Right lobe of liver (tissue), 6 donors: ENCODE results near the gene SRPRB. TPM values are rescaled to one million over a fixed set of nuclear protein-coding genes. Genes with fewer than 3 reads are reported as not detected.

ENCODE experiments used
- ATAC-seq, 4 donors: fragments of 200-7000 bp; cut with Tn5 transposase; one replicate each; pipeline ENCODE4 v1.9.1; 2020; ENCODE audit warnings: mild to moderate bottlenecking in 4 of 4, moderate library complexity in 4 of 4
- DNase-seq, 3 donors: peaks; one replicate each; pipeline ENCODE4 v3.0.0-alpha.2; 2020
- H3K27ac ChIP-seq, 3 donors: fragments of 200-600 bp; one replicate each; pipeline ENCODE4 v1.8.0; 2022
- H3K27me3 ChIP-seq, 2 donors: fragments of 200-600 bp; one replicate each; pipeline ENCODE4 v1.8.0; 2022
- H3K36me3 ChIP-seq, 4 donors: fragments of 200-600 bp; sonication (generic) in 1 of 4; one replicate each; pipeline versions ENCODE4 v1.5.1 to v1.8.0; 2017 to 2022; ENCODE audit warnings: control low read depth in 1 of 4
- H3K4me1 ChIP-seq, 4 donors: fragments of 200-600 bp; sonication (generic) in 1 of 4; one replicate each; pipeline versions ENCODE4 v1.5.1 to v1.8.0; 2017 to 2022; ENCODE audit warnings: control low read depth in 1 of 4
- H3K4me3 ChIP-seq, 3 donors: fragments of 200-600 bp; one replicate each; pipeline ENCODE4 v1.8.0; 2022
- H3K9me3 ChIP-seq, 4 donors: fragments of 200-600 bp; sonication (generic) in 1 of 4; one replicate each; pipeline versions ENCODE4 v1.5.1 to v1.8.0; 2017 to 2022; ENCODE audit warnings: control low read depth in 1 of 4
- CTCF ChIP-seq, 4 donors: fragments of 200-600 bp in 3 of 4; fragments of 450-650 bp in 1 of 4; IDR thresholded peaks; one replicate each; pipeline versions ENCODE4 v1.5.1 to v1.8.0; 2016 to 2022; ENCODE audit warnings: antibody characterized with exemption in 4 of 4, mild to moderate bottlenecking in 2 of 4
- POLR2A ChIP-seq: fragments of 450-650 bp; IDR thresholded peaks from one replicate; pipeline ENCODE4 v1.6.1; 2017; ENCODE audit warnings: antibody characterized with exemption, mild to moderate bottlenecking
- WGBS: methylation state at CpG from one replicate; pipeline ENCODE4 v1.1.6; 2018; ENCODE audit warnings: low coverage, low lambda C conversion rate; ENCODE audit not compliant: insufficient coverage; ENCODE audit errors: missing lambda C conversion rate; 5-methylcytosine and 5-hydroxymethylcytosine counted together
- intact Hi-C, 2 donors: fragments of 100-400 bp; cut with DNase I; formaldehyde crosslinking; loops; one replicate each; pipeline versions ENCODE4 v1.11.2 to v1.14.1; 2022
- total RNA-seq, 6 experiments: library from RNA; depleted of rRNA in 2 of 6; stranded (reverse); fragments of >200 nt in 2 of 6; fragmentation: NEBNext Ultra II Directional in 3 of 6; extraction: Animal tissue kit (Norgen Biotek cat#: 25700) in 3 of 6; gene quantifications; one replicate each; pipeline versions ENCODE4 v1.1.0 to v1.2.4, GENCODE V29; 2016 to 2023
- donor health status: DM: no; HTN: yes; CAD: no.
- donor health status: DM: no; HTN: no; CAD: no.
- donor health status: DM: no; HTN: no; CAD: no.
- donor health status: DM: no; HTN: yes; CAD: no.
- donor health status: DM: no; HTN: yes; CAD: no.

Gene SRPRB
- total RNA-seq, 6 experiments from 2014 or later = 48.1 to 78.5 (median 56.4) TPM

DNA sequence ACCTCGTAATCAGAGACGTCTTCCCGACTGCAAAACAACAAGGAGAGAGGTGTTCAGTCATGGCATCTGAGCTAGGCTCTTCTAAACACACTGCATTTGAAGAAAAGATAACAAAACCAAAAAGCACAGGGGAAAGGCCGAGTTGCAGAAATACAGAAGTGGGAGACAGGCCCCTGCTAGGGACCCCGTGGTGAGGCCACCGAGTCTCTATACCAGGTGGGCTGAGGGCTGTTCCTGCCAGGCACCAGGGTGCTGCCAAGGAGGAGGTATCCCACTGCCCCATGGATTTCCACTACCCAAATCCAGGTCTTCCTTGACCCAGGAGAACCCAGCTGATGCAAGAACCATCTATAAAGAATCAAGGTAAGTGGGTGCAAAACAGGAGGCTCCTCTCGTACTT is 59.0 kb downstream of the SRPRB start:
- DNase-seq = peak in 1 of 3 donors; percentile 19
- intact Hi-C loops = no loop called here
- Histone ChIP-seq H3K27ac (no peak overlapping the region), H3K36me3 (no peaks in the 10 kb centered on the region), H3K27me3 (no peaks in the 10 kb centered on the region), H3K4me1 (no peaks in the 10 kb centered on the region), H3K4me3 (no peak overlapping the region), H3K9me3 (no peaks in the 10 kb centered on the region)
- ATAC-seq = no peak
- TF ChIP-seq POLR2A = no peak
- 30% methylated on average over 3 of the region's 7 CpGs for WGBS

- no peak for TF ChIP-seq POLR2A
- H3K4me1 ChIP-seq = no peaks in the 10 kb centered on the region
- intact Hi-C loops = no loop called here
- H3K36me3 ChIP-seq = no peaks in the 10 kb centered on the region
- ATAC-seq = no peak
- 57% methylated on average over 4 of the region's 5 CpGs for whole genome bisulfite sequencing
- H3K27ac ChIP-seq = no peak overlapping the region
- H3K4me3 ChIP-seq = no peak overlapping the region
- DNase-seq = no peak
- H3K27me3 ChIP-seq = no peaks in the 10 kb centered on the region
- H3K9me3 ChIP-seq = no peaks in the 10 kb centered on the region
Observed at GRCh38 chr3:133865136-133865855, 59.7 kb downstream of the SRPRB start.

DNA sequence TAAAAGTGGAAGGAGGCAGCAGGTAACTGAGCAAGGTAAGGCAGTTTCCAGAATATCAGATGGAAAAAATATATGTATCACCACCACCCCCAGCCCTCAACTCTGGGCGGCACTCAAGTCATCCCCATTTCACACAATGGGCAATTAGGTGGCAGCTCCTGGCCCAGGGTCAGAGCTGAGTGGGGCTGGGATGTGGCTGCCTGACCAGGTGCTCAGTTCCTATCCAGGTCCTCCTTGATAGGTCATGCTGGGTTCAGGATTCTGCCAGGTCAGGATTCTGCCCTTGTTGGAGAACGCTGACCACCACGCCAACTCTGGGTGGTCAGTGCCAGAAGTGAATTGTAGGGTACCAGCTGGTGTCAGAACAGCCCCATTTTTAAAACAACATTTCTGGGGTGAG is 60.5 kb downstream of the SRPRB start:
- Histone ChIP-seq H3K4me1 (no peaks in the 10 kb centered on the region), H3K27me3 (no peaks in the 10 kb centered on the region), H3K27ac (no peak overlapping the region), H3K9me3 (no peaks in the 10 kb centered on the region), H3K36me3 (no peaks in the 10 kb centered on the region), H3K4me3 (no peak overlapping the region)
- intact Hi-C loops = no loop called here
- 95% methylated on average over 3 of the region's 3 CpGs for WGBS
- TF ChIP-seq CTCF (IDR thresholded peaks at IDR 0.05) (no peak), POLR2A (no peak)
- ATAC-seq = no peak
- DNase-seq = no peak

DNA sequence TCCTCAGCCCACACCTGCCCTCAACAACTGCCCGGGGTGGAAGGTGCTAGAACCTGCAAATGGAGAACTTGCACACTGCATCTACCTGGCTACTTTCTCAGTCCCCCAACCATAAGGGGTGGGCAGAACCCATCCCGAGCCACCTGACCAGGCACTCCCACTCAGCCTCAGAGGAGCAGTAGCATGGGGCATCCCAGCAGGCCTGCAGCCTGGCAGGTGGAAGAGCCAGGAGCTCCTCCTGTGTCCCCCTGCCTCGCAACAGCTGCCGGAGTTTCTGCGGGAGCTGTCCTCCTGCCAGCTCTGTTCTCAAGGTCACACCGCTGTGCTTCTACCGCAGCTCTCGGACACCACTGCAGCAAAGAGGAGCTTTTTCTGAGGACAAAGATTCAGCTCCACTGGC is 62.6 kb downstream of the SRPRB start:
- no peaks in the 10 kb centered on the region for H3K27me3 ChIP-seq
- intact Hi-C loops = no loop called here
- TF ChIP-seq POLR2A (no peak), CTCF (IDR thresholded peaks at IDR 0.05) (no peak)
- DNase-seq = no peak
- ATAC-seq = no peak
- no peaks in the 10 kb centered on the region for H3K4me1 ChIP-seq
- H3K36me3 ChIP-seq = no peaks in the 10 kb centered on the region
- no peaks in the 10 kb centered on the region for H3K9me3 ChIP-seq
- no peak overlapping the region for H3K4me3 ChIP-seq
- whole genome bisulfite sequencing = 62% methylated on average over 2 of the region's 8 CpGs
- H3K27ac ChIP-seq = no peak overlapping the region

DNA sequence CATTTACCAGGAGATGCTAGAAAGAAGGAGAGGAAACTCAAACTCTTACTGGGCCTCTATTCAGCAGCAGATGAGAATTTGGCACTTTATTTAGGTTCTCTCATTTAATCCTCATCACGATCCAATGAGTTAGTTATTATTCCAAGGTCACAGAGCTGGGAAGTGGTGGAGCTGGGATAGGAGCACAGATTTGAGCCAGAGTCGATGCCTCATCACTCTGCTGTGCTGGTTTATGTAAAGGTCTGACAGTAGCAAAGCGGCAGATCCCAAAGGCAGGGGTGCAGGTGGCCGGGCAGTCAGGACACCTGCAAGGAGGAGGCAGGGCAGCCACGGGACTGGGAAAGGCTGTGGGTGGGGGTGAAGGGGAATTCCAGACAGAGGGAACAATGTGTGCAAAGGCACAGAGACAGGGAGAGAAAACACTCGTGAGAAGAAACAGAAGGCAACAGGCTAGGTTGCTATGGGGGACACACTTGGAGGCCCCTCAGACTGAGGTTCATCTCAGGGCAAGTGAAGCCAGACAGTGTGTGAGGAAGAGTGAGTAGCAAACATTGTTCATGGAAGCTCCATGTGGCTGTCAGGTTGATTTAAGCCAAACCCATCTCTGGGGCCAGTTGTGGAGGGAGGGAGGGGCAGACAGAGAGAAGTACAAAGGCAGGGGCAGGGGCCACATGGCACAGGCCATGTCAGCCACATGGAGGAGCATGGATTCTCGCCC is 63.3 kb downstream of the SRPRB start:
- WGBS = 49% methylated on average over 6 of the region's 7 CpGs
- Histone ChIP-seq H3K4me1 (no peaks in the 10 kb centered on the region), H3K36me3 (no peaks in the 10 kb centered on the region), H3K9me3 (no peaks in the 10 kb centered on the region), H3K27me3 (no peaks in the 10 kb centered on the region), H3K27ac (no peak overlapping the region), H3K4me3 (no peak overlapping the region)
- intact Hi-C loops = no loop called here
- no peak for ATAC-seq
- no peak for TF ChIP-seq POLR2A
- DNase-seq = no peak

DNA sequence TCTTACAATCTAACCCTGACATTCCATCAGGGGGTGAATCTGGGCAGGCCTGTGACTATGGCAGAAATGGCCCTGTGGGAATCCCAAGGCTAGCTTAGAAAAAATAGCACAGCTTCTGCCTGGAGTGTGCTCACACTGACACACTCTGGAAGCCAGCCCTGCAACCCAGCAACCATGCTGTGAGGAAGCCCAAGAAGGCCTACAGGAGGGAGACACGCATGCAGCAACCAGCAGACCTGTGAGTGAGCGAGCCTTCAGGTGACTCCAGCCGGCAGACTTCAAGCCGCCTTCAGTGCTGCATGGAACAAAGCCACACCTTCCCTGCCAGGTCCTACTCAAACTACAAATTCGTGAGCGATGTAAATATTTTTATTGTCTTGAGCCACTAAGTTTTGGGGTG is 64.0 kb downstream of the SRPRB start:
- no peak overlapping the region for H3K27ac ChIP-seq
- intact Hi-C loops = no loop called here
- no peak for TF ChIP-seq POLR2A
- no peaks in the 10 kb centered on the region for H3K4me1 ChIP-seq
- no peak overlapping the region for H3K4me3 ChIP-seq
- DNase-seq (no peak), ATAC-seq (no peak)
- WGBS = 87% methylated on average over 5 of the region's 6 CpGs
- no peaks in the 10 kb centered on the region for H3K36me3 ChIP-seq
- no peaks in the 10 kb centered on the region for H3K9me3 ChIP-seq
- H3K27me3 ChIP-seq = no peaks in the 10 kb centered on the region
